Liver (tissue), 9 donors: ENCODE data around the gene ARSK. TPM values are rescaled to one million over a fixed set of nuclear protein-coding genes. Genes with fewer than 3 reads are reported as not detected.

Experiments used
- DNase-seq: peaks from one replicate; pipeline ENCODE4 v3.0.0-alpha.2; 2017; ENCODE audit warnings: low spot score
- H3K27ac ChIP-seq, 2 donors: one replicate each; pipeline ENCODE4 v1.7.0; 2013; ENCODE audit warnings: inconsistent platforms in 2 of 2, low read length in 2 of 2, control low read depth in 1 of 2, low read depth in 1 of 2, mild to moderate bottlenecking in 1 of 2
- H3K27me3 ChIP-seq, 4 donors: one replicate each; pipeline versions ENCODE4 v1.6.1 to v1.7.0; 2013; ENCODE audit warnings: low read length in 3 of 4, inconsistent platforms in 1 of 4, mild to moderate bottlenecking in 1 of 4, moderate library complexity in 1 of 4; ENCODE audit not compliant: control insufficient read depth in 4 of 4, insufficient read depth in 4 of 4
- H3K36me3 ChIP-seq, 4 donors: one replicate each; pipeline versions ENCODE4 v1.6.1 to v1.7.0; 2013; ENCODE audit warnings: low read length in 3 of 4, mild to moderate bottlenecking in 3 of 4, low read depth in 1 of 4, moderate library complexity in 1 of 4; ENCODE audit not compliant: control insufficient read depth in 4 of 4, insufficient read depth in 3 of 4
- H3K4me1 ChIP-seq, 4 donors: one replicate each; pipeline versions ENCODE4 v1.6.1 to v1.7.0; 2013; ENCODE audit warnings: low read length in 3 of 4, mild to moderate bottlenecking in 3 of 4, moderate library complexity in 1 of 4; ENCODE audit not compliant: control insufficient read depth in 4 of 4, insufficient read depth in 4 of 4
- H3K4me3 ChIP-seq, 3 donors: one replicate each; pipeline versions ENCODE4 v1.6.1 to v1.7.0; 2013; ENCODE audit warnings: low read length in 3 of 3, control low read depth in 1 of 3, low read depth in 1 of 3, mild to moderate bottlenecking in 1 of 3
- H3K9ac ChIP-seq, 2 donors: one replicate each; pipeline ENCODE4 v1.7.0; 2013; ENCODE audit warnings: low read length in 2 of 2, mild to moderate bottlenecking in 2 of 2, moderate library complexity in 2 of 2, control low read depth in 1 of 2, low read depth in 1 of 2
- H3K9me3 ChIP-seq, 4 donors: one replicate each; pipeline versions ENCODE4 v1.6.1 to v1.7.0; 2013; ENCODE audit warnings: low read length in 3 of 4; ENCODE audit not compliant: control insufficient read depth in 4 of 4
- EGR1 ChIP-seq, 2 donors: IDR thresholded peaks; 2 replicates each; pipeline ENCODE4 v1.6.1; 2016 to 2018; ENCODE audit warnings: antibody characterized with exemption in 2 of 2, low read depth in 2 of 2
- FOXA1 ChIP-seq: IDR thresholded peaks from 2 replicates; pipeline ENCODE4 v1.6.1; 2016; ENCODE audit warnings: antibody characterized with exemption
- FOXA2 ChIP-seq: IDR thresholded peaks from 2 replicates; pipeline ENCODE4 v1.6.1; 2016; ENCODE audit warnings: antibody characterized with exemption
- GABPA ChIP-seq, 2 donors: IDR thresholded peaks in 1 of 2; conservative IDR thresholded peaks in 1 of 2; 2 replicates each; pipeline ENCODE4 v1.6.1; 2016; ENCODE audit warnings: antibody characterized with exemption in 2 of 2, mild to moderate bottlenecking in 1 of 2, moderate library complexity in 1 of 2
- HNF4A ChIP-seq, 2 donors: conservative IDR thresholded peaks; 2 replicates each; pipeline ENCODE4 v1.6.1; 2016; ENCODE audit warnings: antibody characterized with exemption in 2 of 2, mild to moderate bottlenecking in 2 of 2
- HNF4G ChIP-seq: IDR thresholded peaks from 2 replicates; pipeline ENCODE4 v1.6.1; 2016; ENCODE audit warnings: antibody characterized with exemption
- JUND ChIP-seq, 2 donors: IDR thresholded peaks; 2 replicates each; pipeline ENCODE4 v1.6.1; 2016; ENCODE audit warnings: antibody characterized with exemption in 2 of 2
- NR2F2 ChIP-seq: IDR thresholded peaks from 2 replicates; pipeline ENCODE4 v1.6.1; 2016; ENCODE audit warnings: antibody characterized with exemption
- RAD21 ChIP-seq, 2 donors: IDR thresholded peaks; 2 replicates each; pipeline ENCODE4 v1.6.1; 2016; ENCODE audit warnings: antibody characterized with exemption in 2 of 2, mild to moderate bottlenecking in 2 of 2
- RXRA ChIP-seq, 2 donors: IDR thresholded peaks; 2 replicates each; pipeline ENCODE4 v1.6.1; 2017 to 2018; ENCODE audit warnings: antibody characterized with exemption in 2 of 2, mild to moderate bottlenecking in 1 of 2
- SP1 ChIP-seq: IDR thresholded peaks from 2 replicates; pipeline ENCODE4 v1.6.1; 2018; ENCODE audit warnings: antibody characterized with exemption, mild to moderate bottlenecking
- TAF1 ChIP-seq: conservative IDR thresholded peaks from 2 replicates; pipeline ENCODE4 v1.6.1; 2016; ENCODE audit warnings: antibody characterized with exemption, mild to moderate bottlenecking
- YY1 ChIP-seq: IDR thresholded peaks from 2 replicates; pipeline ENCODE4 v1.6.1; 2016; ENCODE audit warnings: antibody characterized with exemption, mild to moderate bottlenecking
- WGBS: extraction: QIAGEN DNeasy Blood & Tissue Kit; methylation state at CpG from one replicate; pipeline ENCODE4 v1.1.7; 2013; 5-methylcytosine and 5-hydroxymethylcytosine counted together
- polyA plus RNA-seq, 2 donors: library from polyadenylated mRNA; stranded (reverse) in 1 of 2; unstranded in 1 of 2; fragments of 200-250 nt in 1 of 2; fragments of >200 nt in 1 of 2; fragmentation: Nextera tagmentation in 1 of 2; extraction: Ambion mirVana in 1 of 2; gene quantifications; one replicate each; pipeline versions ENCODE4 v1.2.1 to v1.2.3, GENCODE V29; 2013 to 2015
- total RNA-seq, 2 donors: library from RNA; depleted of rRNA; stranded (reverse); fragments of >200 nt; gene quantifications; one replicate each; pipeline ENCODE4 v1.2.3, GENCODE V29; 2014
- TF ChIP-seq, protein P1 (sequence below): IDR thresholded peaks from 2 replicates; pipeline ENCODE4 v1.6.1; 2016; ENCODE audit warnings: antibody characterized with exemption, mild to moderate bottlenecking
- TF ChIP-seq, protein P2 (sequence below): IDR thresholded peaks from 2 replicates; pipeline ENCODE4 v1.6.1; 2016; ENCODE audit warnings: antibody characterized with exemption
- TF ChIP-seq, protein P3 (sequence below): IDR thresholded peaks from 2 replicates; pipeline ENCODE4 v1.6.1; 2016; ENCODE audit warnings: antibody characterized with exemption
- TF ChIP-seq, protein P4 (sequence below): IDR thresholded peaks from 2 replicates; pipeline ENCODE4 v1.6.1; 2016; ENCODE audit warnings: antibody characterized with exemption
- TF ChIP-seq, protein P5 (sequence below): fragments of 150-350 bp; IDR thresholded peaks from 2 replicates; pipeline ENCODE4 v1.5.1; 2017; ENCODE audit warnings: improper control_type of control experiment, low read depth, low read length; ENCODE audit not compliant: missing input control
- donor health status: healthy.
- donor health status: healthy.
- donor health status: healthy.
- donor health status: healthy.
- donor health status: healthy.

Gene ARSK
- total and polyA plus RNA-seq, 4 donors: 2.4 to 6.8 (median 3.3) TPM

DNA sequence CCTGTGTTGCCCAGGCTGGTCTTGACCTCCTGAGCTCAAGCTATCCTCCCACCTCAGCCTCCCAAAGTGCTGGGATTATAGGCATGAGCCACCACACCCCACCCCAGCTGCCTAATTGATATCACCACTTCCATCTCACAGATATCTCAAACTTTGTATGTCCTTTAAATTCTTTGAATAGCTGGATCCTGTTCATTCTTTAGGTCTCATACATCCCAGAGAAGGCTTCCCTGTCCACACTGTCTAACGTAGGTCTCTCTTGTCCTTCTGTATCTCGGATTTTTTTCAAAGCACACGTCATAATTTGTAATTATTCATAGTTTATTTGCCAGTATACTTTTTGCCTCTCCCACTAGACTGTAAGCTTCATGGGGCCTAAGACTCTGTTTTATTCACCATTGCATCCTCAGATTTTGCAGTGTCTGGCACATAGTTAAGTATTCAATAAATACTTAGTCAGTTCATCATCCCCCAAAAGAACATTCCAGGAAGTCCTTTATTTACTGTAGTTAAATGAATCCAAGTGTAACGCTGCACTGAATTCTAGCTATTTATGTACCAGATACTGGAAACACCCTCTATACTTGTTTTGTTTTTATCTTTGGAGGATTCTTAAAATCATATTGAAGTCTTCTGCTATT lies 10.5 kb downstream of the ARSK start:
- no peaks in the 10 kb centered on the region for H3K4me1 ChIP-seq
- no peak for TF ChIP-seq FOXA2
- TF ChIP-seq, protein P1, sequence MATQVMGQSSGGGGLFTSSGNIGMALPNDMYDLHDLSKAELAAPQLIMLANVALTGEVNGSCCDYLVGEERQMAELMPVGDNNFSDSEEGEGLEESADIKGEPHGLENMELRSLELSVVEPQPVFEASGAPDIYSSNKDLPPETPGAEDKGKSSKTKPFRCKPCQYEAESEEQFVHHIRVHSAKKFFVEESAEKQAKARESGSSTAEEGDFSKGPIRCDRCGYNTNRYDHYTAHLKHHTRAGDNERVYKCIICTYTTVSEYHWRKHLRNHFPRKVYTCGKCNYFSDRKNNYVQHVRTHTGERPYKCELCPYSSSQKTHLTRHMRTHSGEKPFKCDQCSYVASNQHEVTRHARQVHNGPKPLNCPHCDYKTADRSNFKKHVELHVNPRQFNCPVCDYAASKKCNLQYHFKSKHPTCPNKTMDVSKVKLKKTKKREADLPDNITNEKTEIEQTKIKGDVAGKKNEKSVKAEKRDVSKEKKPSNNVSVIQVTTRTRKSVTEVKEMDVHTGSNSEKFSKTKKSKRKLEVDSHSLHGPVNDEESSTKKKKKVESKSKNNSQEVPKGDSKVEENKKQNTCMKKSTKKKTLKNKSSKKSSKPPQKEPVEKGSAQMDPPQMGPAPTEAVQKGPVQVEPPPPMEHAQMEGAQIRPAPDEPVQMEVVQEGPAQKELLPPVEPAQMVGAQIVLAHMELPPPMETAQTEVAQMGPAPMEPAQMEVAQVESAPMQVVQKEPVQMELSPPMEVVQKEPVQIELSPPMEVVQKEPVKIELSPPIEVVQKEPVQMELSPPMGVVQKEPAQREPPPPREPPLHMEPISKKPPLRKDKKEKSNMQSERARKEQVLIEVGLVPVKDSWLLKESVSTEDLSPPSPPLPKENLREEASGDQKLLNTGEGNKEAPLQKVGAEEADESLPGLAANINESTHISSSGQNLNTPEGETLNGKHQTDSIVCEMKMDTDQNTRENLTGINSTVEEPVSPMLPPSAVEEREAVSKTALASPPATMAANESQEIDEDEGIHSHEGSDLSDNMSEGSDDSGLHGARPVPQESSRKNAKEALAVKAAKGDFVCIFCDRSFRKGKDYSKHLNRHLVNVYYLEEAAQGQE: no peak
- TF ChIP-seq RAD21 (IDR thresholded peaks at IDR 0.05): no peak
- TF ChIP-seq FOXA1: no peak
- TF ChIP-seq, protein P2, sequence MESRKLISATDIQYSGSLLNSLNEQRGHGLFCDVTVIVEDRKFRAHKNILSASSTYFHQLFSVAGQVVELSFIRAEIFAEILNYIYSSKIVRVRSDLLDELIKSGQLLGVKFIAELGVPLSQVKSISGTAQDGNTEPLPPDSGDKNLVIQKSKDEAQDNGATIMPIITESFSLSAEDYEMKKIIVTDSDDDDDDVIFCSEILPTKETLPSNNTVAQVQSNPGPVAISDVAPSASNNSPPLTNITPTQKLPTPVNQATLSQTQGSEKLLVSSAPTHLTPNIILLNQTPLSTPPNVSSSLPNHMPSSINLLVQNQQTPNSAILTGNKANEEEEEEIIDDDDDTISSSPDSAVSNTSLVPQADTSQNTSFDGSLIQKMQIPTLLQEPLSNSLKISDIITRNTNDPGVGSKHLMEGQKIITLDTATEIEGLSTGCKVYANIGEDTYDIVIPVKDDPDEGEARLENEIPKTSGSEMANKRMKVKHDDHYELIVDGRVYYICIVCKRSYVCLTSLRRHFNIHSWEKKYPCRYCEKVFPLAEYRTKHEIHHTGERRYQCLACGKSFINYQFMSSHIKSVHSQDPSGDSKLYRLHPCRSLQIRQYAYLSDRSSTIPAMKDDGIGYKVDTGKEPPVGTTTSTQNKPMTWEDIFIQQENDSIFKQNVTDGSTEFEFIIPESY: no peak
- TF ChIP-seq HNF4A (conservative IDR thresholded peaks at IDR 0.05): no peak
- TF ChIP-seq GABPA (IDR thresholded peaks at IDR 0.05 in 1 of 2, conservative IDR thresholded peaks at IDR 0.05 in 1 of 2): no peak
- TF ChIP-seq TAF1: no peak
- TF ChIP-seq, protein P3, sequence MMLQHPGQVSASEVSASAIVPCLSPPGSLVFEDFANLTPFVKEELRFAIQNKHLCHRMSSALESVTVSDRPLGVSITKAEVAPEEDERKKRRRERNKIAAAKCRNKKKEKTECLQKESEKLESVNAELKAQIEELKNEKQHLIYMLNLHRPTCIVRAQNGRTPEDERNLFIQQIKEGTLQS: no peak
- TF ChIP-seq EGR1 (IDR thresholded peaks at IDR 0.05; ENCODE audit: low read depth in 2 of 2): no peak
- TF ChIP-seq, protein P4, sequence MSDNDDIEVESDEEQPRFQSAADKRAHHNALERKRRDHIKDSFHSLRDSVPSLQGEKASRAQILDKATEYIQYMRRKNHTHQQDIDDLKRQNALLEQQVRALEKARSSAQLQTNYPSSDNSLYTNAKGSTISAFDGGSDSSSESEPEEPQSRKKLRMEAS: no peak
- TF ChIP-seq HNF4G: no peak
- no peak for TF ChIP-seq RXRA (IDR thresholded peaks at IDR 0.05)
- TF ChIP-seq YY1: no peak
- TF ChIP-seq NR2F2: no peak
- TF ChIP-seq JUND (IDR thresholded peaks at IDR 0.05): no peak
- TF ChIP-seq, protein P5, sequence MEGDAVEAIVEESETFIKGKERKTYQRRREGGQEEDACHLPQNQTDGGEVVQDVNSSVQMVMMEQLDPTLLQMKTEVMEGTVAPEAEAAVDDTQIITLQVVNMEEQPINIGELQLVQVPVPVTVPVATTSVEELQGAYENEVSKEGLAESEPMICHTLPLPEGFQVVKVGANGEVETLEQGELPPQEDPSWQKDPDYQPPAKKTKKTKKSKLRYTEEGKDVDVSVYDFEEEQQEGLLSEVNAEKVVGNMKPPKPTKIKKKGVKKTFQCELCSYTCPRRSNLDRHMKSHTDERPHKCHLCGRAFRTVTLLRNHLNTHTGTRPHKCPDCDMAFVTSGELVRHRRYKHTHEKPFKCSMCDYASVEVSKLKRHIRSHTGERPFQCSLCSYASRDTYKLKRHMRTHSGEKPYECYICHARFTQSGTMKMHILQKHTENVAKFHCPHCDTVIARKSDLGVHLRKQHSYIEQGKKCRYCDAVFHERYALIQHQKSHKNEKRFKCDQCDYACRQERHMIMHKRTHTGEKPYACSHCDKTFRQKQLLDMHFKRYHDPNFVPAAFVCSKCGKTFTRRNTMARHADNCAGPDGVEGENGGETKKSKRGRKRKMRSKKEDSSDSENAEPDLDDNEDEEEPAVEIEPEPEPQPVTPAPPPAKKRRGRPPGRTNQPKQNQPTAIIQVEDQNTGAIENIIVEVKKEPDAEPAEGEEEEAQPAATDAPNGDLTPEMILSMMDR: no peak
- TF ChIP-seq SP1: no peak
- no peak overlapping the region for H3K9ac ChIP-seq
- H3K4me3 ChIP-seq: no peak overlapping the region
- H3K36me3 ChIP-seq: peaks cover 0 to 6% (median 2%) of the 10 kb centered on the region in 4 donors
- DNase-seq: no peak
- no peak overlapping the region for H3K27ac ChIP-seq
- no peaks in the 10 kb centered on the region for H3K27me3 ChIP-seq
- no peaks in the 10 kb centered on the region for H3K9me3 ChIP-seq
- 93% methylated on average over 4 of the region's 4 CpGs for WGBS
